Spleen (tissue), 7 donors: ENCODE results near the gene ITGB8.

ENCODE experiments used
- POLR2AphosphoS5 ChIP-seq, 3 donors: sonication (generic); formaldehyde crosslinking; IDR thresholded peaks; one replicate each; pipeline ENCODE4 v1.5.1; 2017; ENCODE audit warnings: antibody characterized with exemption in 3 of 3
- TF ChIP-seq, protein P1 (sequence below), 11 experiments: fragments of 200-600 bp in 7 of 11; fragments of 450-650 bp in 4 of 11; sonication (generic) in 4 of 11; IDR thresholded peaks in 8 of 11; conservative IDR thresholded peaks in 3 of 11; 1 replicate in 7 of 11; 2 replicates in 4 of 11; pipeline versions ENCODE4 v1.4.0 to v1.8.0; 2016 to 2021; ENCODE audit warnings: antibody characterized with exemption in 11 of 11, inconsistent platforms in 4 of 11, mild to moderate bottlenecking in 1 of 11
- donor health status: DM: no; HTN: no; CAD: no; lungs with moderate emphysema.
- donor health status: DM: no; HTN: no; CAD: no.
- donor health status: DM: no; HTN: no; CAD: no.

DNA sequence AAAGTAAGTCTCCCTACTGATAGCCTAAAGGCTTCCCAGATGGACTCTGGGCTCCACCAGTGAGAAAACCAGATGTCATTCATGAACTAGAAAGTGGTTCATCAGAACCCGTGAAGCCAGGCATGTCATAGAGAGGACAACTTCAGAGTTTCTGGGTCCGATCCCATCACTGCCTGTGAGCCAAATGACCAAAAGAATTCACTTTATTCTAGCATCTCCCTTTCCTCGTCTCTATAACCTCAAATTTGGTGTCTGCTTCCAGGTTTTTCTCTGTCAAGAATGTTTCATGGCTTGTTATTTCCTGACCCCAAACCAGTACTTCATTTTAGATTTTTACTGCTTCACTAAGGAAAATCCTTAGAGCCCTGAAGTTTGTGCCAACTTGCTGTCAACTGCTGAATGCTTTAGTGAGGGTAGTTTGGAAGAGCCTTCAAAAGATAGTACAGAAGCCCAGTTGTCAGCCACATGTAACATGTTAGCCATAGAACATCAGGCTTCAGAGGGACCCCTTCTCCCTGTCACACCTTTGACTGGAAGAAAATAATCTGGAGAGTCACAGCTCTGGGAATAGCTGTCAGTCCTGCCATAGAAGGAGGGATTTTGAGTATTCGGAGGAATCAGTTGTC, 34.0 kb downstream of the ITGB8 start:
- TF ChIP-seq, protein P1, sequence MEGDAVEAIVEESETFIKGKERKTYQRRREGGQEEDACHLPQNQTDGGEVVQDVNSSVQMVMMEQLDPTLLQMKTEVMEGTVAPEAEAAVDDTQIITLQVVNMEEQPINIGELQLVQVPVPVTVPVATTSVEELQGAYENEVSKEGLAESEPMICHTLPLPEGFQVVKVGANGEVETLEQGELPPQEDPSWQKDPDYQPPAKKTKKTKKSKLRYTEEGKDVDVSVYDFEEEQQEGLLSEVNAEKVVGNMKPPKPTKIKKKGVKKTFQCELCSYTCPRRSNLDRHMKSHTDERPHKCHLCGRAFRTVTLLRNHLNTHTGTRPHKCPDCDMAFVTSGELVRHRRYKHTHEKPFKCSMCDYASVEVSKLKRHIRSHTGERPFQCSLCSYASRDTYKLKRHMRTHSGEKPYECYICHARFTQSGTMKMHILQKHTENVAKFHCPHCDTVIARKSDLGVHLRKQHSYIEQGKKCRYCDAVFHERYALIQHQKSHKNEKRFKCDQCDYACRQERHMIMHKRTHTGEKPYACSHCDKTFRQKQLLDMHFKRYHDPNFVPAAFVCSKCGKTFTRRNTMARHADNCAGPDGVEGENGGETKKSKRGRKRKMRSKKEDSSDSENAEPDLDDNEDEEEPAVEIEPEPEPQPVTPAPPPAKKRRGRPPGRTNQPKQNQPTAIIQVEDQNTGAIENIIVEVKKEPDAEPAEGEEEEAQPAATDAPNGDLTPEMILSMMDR (IDR thresholded peaks at IDR 0.05 in 8 of 11, conservative IDR thresholded peaks at IDR 0.05 in 3 of 11): no peak
- TF ChIP-seq POLR2AphosphoS5 (IDR thresholded peaks at IDR 0.05): no peak
